Lung (tissue), 12 donors: ENCODE measurements around the gene UBN1. TPM values are rescaled to one million over a fixed set of nuclear protein-coding genes. Genes with fewer than 3 reads are reported as not detected.

ENCODE experiments used
- ATAC-seq: fragments of 200-7000 bp; cut with Tn5 transposase; one replicate; pipeline ENCODE4 v1.9.1; 2020; ENCODE audit warnings: moderate number of reproducible peaks; ENCODE audit not compliant: insufficient read depth, low FRiP score
- DNase-seq, 3 donors: peaks; one replicate each; pipeline ENCODE4 v3.0.0-alpha.2; 2013 to 2017
- H3K27ac ChIP-seq, 2 donors: one replicate each; pipeline ENCODE4 v1.5.1; 2013; ENCODE audit warnings: mild to moderate bottlenecking in 2 of 2, moderate library complexity in 2 of 2, control low read depth in 1 of 2, inconsistent platforms in 1 of 2, low read depth in 1 of 2, low read length in 1 of 2
- H3K27me3 ChIP-seq, 3 donors: one replicate each; pipeline ENCODE4 v1.5.1; 2013; ENCODE audit warnings: low read length in 2 of 3; ENCODE audit not compliant: control insufficient read depth in 3 of 3, insufficient read depth in 3 of 3
- H3K36me3 ChIP-seq, 4 donors: one replicate each; pipeline ENCODE4 v1.5.1; 2013; ENCODE audit warnings: low read length in 4 of 4, mild to moderate bottlenecking in 1 of 4, moderate library complexity in 1 of 4; ENCODE audit not compliant: control insufficient read depth in 4 of 4, insufficient read depth in 4 of 4
- H3K4me1 ChIP-seq, 5 donors: one replicate each; pipeline ENCODE4 v1.5.1; 2013; ENCODE audit warnings: low read length in 5 of 5, mild to moderate bottlenecking in 2 of 5, moderate library complexity in 1 of 5; ENCODE audit not compliant: control insufficient read depth in 5 of 5, insufficient read depth in 5 of 5
- H3K4me3 ChIP-seq: one replicate; pipeline ENCODE4 v1.5.1; 2013; ENCODE audit warnings: mild to moderate bottlenecking, control low read depth, moderate library complexity
- H3K9ac ChIP-seq, 2 donors: one replicate each; pipeline ENCODE4 v1.5.1; 2013; ENCODE audit warnings: low read length in 2 of 2, control low read depth in 1 of 2; ENCODE audit not compliant: insufficient read depth in 1 of 2
- H3K9me3 ChIP-seq, 4 donors: one replicate each; pipeline ENCODE4 v1.5.1; 2013; ENCODE audit warnings: low read length in 3 of 4, mild to moderate bottlenecking in 1 of 4, moderate library complexity in 1 of 4; ENCODE audit not compliant: control insufficient read depth in 4 of 4, insufficient read depth in 3 of 4
- CTCF ChIP-seq: IDR thresholded peaks from 2 replicates; pipeline ENCODE4 v1.5.1; 2012; ENCODE audit warnings: mild to moderate bottlenecking; ENCODE audit errors: control extremely low read depth, extremely low read depth
- WGBS, 2 donors: extraction: QIAGEN DNeasy Blood & Tissue Kit; methylation state at CpG; one replicate each; pipeline ENCODE4 v1.1.7; 2013; 5-methylcytosine and 5-hydroxymethylcytosine counted together
- polyA plus RNA-seq, 2 donors: library from polyadenylated mRNA; stranded (reverse); fragments of 200-250 nt; gene quantifications; one replicate each; pipeline ENCODE4 v1.2.1, GENCODE V29; 2013
- total RNA-seq, 2 donors: library from RNA; depleted of rRNA in 1 of 2; stranded (reverse); fragments of >200 nt in 1 of 2; gene quantifications; one replicate each; pipeline ENCODE4 v1.2.1, GENCODE V29; 2014 to 2021
- donor health status: control.
- donor health status: control.
- donor health status: Bipolar disorder and iron deficiency.
- donor health status: healthy.
- donor health status: DM: yes; HTN: yes; CAD: no.

The UBN1 gene
- total and polyA plus RNA-seq, 4 donors, result 13.3 to 37.8 (median 19.9) TPM

- Histone ChIP-seq H3K36me3 (no peaks in the 10 kb centered on the region), H3K9me3 (peaks cover 0 to 1% (median 0%) of the 10 kb centered on the region in 4 donors), H3K27me3 (no peaks in the 10 kb centered on the region), H3K4me1 (peaks cover 0 to 4% (median 0%) of the 10 kb centered on the region in 5 donors), H3K27ac (no peak overlapping the region), H3K4me3 (no peak overlapping the region), H3K9ac (no peak overlapping the region)
- no peak for TF ChIP-seq CTCF
- ATAC-seq (no peak), DNase-seq (no peak)
- 52 to 63% methylated on average over 4 of the region's 4 CpGs for WGBS, 2 donors
Observed at GRCh38 chr16:4917117-4917516, 69.8 kb downstream of the UBN1 start.

DNA sequence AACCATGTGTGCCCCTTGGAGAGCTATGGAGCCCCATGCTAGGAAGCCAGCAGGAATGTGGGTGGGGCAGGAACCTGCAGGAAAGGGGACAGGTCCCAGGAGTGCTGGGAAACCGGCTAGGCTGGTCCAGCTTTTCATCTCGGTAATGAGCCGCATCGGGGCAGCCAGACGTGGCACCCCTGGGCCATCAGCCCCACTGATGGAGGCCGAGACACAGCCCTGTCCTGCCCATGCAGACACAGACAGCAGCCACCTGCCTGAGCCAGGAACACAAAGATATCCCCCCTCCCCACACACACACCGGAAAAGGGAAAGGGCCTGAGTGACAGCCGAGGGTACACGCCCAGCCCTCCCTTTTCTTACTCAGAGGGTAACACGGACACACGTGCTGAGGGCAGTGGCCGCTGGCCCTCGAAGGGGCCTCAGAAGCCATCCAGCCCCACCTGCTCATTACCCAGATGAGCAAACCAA, 71.5 kb downstream of the UBN1 start:
- Histone ChIP-seq H3K9me3 (peaks cover 0 to 1% (median 0%) of the 10 kb centered on the region in 4 donors), H3K27me3 (no peaks in the 10 kb centered on the region), H3K27ac (peak overlapping the region in 1 of 2 donors; percentile 72), H3K36me3 (no peaks in the 10 kb centered on the region), H3K4me1 (peaks cover 0 to 4% (median 0%) of the 10 kb centered on the region in 5 donors), H3K9ac (no peak overlapping the region), H3K4me3 (no peak overlapping the region)
- WGBS, 2 donors, result 39 to 58% methylated on average over 13 of the region's 13 CpGs
- no peak for TF ChIP-seq CTCF
- peak; percentile 60 to 73 (median 72) for DNase-seq
- ATAC-seq, result peak; percentile 28

DNA sequence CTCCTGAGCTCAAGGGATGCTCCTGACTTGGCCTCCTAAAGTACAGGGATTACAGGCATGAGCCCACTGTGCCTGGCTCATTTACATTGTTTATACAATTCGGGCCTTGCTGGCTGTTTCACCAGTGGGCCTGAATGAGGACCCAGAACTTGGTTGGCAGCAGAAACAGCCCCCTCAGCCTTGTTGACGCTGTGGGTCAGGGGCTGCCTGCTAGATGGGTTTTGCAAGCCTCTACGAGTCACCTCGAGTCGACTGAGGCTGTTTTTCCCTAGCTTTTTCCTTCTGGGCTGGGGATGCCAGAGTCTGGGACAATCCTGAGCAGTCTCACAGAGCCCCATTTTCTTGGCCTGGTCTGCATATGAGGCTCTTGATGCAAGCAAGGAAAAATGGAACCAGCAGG, 73.5 kb downstream of the UBN1 start:
- no peak for TF ChIP-seq CTCF
- Histone ChIP-seq H3K9me3 (peaks cover 0 to 1% (median 0%) of the 10 kb centered on the region in 4 donors), H3K4me3 (no peak overlapping the region), H3K27me3 (no peaks in the 10 kb centered on the region), H3K9ac (no peak overlapping the region), H3K27ac (no peak overlapping the region), H3K36me3 (no peaks in the 10 kb centered on the region), H3K4me1 (peaks cover 0 to 17% (median 0%) of the 10 kb centered on the region in 5 donors)
- ATAC-seq, result no peak
- 80 to 86% methylated on average over 5 of the region's 5 CpGs for WGBS, 2 donors
- DNase-seq, result no peak
